ENCODE measurements around the gene AGR2. TPM values are rescaled to one million over a fixed set of nuclear protein-coding genes. Genes with fewer than 3 reads are reported as not detected.

AGR2 gene
- polyA plus RNA-seq, 3 donors, result not detected

GRCh38 chr7:16810573-16810972, 5.8 kb upstream of the AGR2 start:
- no peak for DNase-seq
- no peak for TF ChIP-seq CTCF (IDR thresholded peaks at IDR 0.05)
- no peak overlapping the region for H3K4me2 ChIP-seq (replicated peaks; ENCODE audit: extremely low read depth, low read length, poor library complexity, severe bottlenecking)
- no peak overlapping the region for H3K9ac ChIP-seq (ENCODE audit: insufficient read depth, low read length, poor library complexity, severe bottlenecking)
- H3K79me2 ChIP-seq (ENCODE audit: insufficient read depth, low read length), result no peaks in the 10 kb centered on the region
- no peaks in the 10 kb centered on the region for H3K27me3 ChIP-seq (ENCODE audit: control insufficient read depth in 2 of 2, insufficient read depth in 2 of 2, low read length in 2 of 2)
- no peaks in the 10 kb centered on the region for H3K36me3 ChIP-seq (replicated peaks in 1 of 2; ENCODE audit: control insufficient read depth in 1 of 2, insufficient read depth in 2 of 2, low read length in 2 of 2)
- H2AFZ ChIP-seq (ENCODE audit: insufficient read depth, low read depth, low read length, poor library complexity, severe bottlenecking), result no peak overlapping the region
- no peaks in the 10 kb centered on the region for H3K36me3 Mint-ChIP-seq
- H3K27ac Mint-ChIP-seq, result no peak overlapping the region
- H3K9me3 ChIP-seq (replicated peaks in 1 of 2; ENCODE audit: control insufficient read depth in 1 of 2, insufficient read depth in 1 of 2, low read length in 2 of 2), result no peaks in the 10 kb centered on the region
- intact Hi-C loops (cut with micrococcal nuclease), result no loop called here
- no peaks in the 10 kb centered on the region for H3K9me3 Mint-ChIP-seq
- no peak overlapping the region for H3K4me3 Mint-ChIP-seq
- H3K4me3 ChIP-seq (replicated peaks in 1 of 3; ENCODE audit: low read depth in 2 of 3, low read length in 3 of 3), result no peak overlapping the region
- 100% methylated on average over 4 of the region's 5 CpGs for WGBS (ENCODE audit: insufficient coverage)
- no peaks in the 10 kb centered on the region for H4K20me1 ChIP-seq (ENCODE audit: insufficient read depth, low read length)
- H3K27ac ChIP-seq (ENCODE audit: low read depth in 1 of 2, low read length in 2 of 2), result no peak overlapping the region
- H3K27me3 Mint-ChIP-seq (ENCODE audit: low read depth in 3 of 3), result no peaks in the 10 kb centered on the region
- H3K4me1 ChIP-seq (ENCODE audit: control insufficient read depth in 1 of 2, insufficient read depth in 2 of 2, low read length in 2 of 2), result peaks cover 8 to 23% of the 10 kb centered on the region in 2 donors
- H3K4me1 Mint-ChIP-seq, result peaks cover 14% of the 10 kb centered on the region

- 100% methylated on average over 1 of the region's 2 CpGs for WGBS (ENCODE audit: insufficient coverage)
- H3K36me3 Mint-ChIP-seq, result no peaks in the 10 kb centered on the region
Observed at GRCh38 chr7:16810112-16810511, 5.3 kb upstream of the AGR2 start.

More at GRCh38 chr7:16810112-16810511, 5.3 kb upstream of the AGR2 start:
- H3K4me1 ChIP-seq (ENCODE audit: control insufficient read depth in 1 of 2, insufficient read depth in 2 of 2, low read length in 2 of 2), result peaks cover 8 to 23% of the 10 kb centered on the region in 2 donors
- no peak overlapping the region for H3K4me2 ChIP-seq (replicated peaks; ENCODE audit: extremely low read depth, low read length, poor library complexity, severe bottlenecking)
- no peak overlapping the region for H2AFZ ChIP-seq (ENCODE audit: insufficient read depth, low read depth, low read length, poor library complexity, severe bottlenecking)
- no peak overlapping the region for H3K4me3 ChIP-seq (replicated peaks in 1 of 3; ENCODE audit: low read depth in 2 of 3, low read length in 3 of 3)
- Mint-ChIP-seq H3K4me1 (peaks cover 13% of the 10 kb centered on the region), H3K27ac (no peak overlapping the region), H3K9me3 (no peaks in the 10 kb centered on the region), H3K4me3 (no peak overlapping the region), H3K27me3 (ENCODE audit: low read depth in 3 of 3) (no peaks in the 10 kb centered on the region)
- no peaks in the 10 kb centered on the region for H4K20me1 ChIP-seq (ENCODE audit: insufficient read depth, low read length)
- no peak for TF ChIP-seq CTCF (IDR thresholded peaks at IDR 0.05)
- intact Hi-C loops (cut with micrococcal nuclease), result no loop called here
- no peaks in the 10 kb centered on the region for H3K27me3 ChIP-seq (ENCODE audit: control insufficient read depth in 2 of 2, insufficient read depth in 2 of 2, low read length in 2 of 2)
- H3K27ac ChIP-seq (ENCODE audit: low read depth in 1 of 2, low read length in 2 of 2), result no peak overlapping the region
- no peaks in the 10 kb centered on the region for H3K9me3 ChIP-seq (replicated peaks in 1 of 2; ENCODE audit: control insufficient read depth in 1 of 2, insufficient read depth in 1 of 2, low read length in 2 of 2)
- no peaks in the 10 kb centered on the region for H3K36me3 ChIP-seq (replicated peaks in 1 of 2; ENCODE audit: control insufficient read depth in 1 of 2, insufficient read depth in 2 of 2, low read length in 2 of 2)
- DNase-seq, result no peak
- no peaks in the 10 kb centered on the region for H3K79me2 ChIP-seq (ENCODE audit: insufficient read depth, low read length)
- no peak overlapping the region for H3K9ac ChIP-seq (ENCODE audit: insufficient read depth, low read length, poor library complexity, severe bottlenecking)
